ENCODE data around the gene HOTAIR.

Gene HOTAIR

DNA sequence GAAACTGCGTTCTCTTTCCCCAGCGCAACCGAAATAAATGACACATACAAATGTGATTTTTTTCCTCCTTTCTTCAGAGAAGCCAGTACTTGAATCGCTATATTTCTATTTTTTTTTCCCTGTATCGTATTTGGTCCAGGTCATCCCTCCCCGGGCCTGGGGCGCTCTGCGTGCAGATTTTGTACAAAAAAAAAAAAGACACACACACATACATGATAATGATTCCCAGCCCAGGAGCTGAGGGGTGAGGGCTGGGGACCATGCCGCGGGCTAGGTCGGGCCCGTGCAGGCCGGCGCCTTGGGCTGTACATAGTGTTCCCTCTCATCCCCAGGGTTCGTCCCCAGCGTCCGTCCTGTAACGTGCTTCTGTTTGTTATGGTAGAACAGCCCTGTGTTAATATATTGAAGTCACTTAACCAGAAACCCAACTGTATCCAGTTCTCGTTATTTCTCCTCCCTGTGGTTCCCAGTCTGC lies 28.2 kb upstream of the HOTAIR start:
- no peak overlapping the region for H3K9ac ChIP-seq (ENCODE audit: low read length)
- H2AFZ ChIP-seq (ENCODE audit: low read length), result no peak overlapping the region
- 0 out of 2 replicates have a peak, but pooled peaks cover 5% of the 10 kb centered on the region for H3K4me1 ChIP-seq (ENCODE audit: low read length)
- H3K79me2 ChIP-seq (ENCODE audit: low read length), result no peaks in the 10 kb centered on the region
- H3K4me2 ChIP-seq (ENCODE audit: low read depth, low read length), result no peak overlapping the region
- TF ChIP-seq EZH2phosphoT487 (IDR thresholded peaks at IDR 0.05; ENCODE audit: low read length), result peak; percentile 86; the same call in 1 of the 2 replicates
- TF ChIP-seq, protein P1, sequence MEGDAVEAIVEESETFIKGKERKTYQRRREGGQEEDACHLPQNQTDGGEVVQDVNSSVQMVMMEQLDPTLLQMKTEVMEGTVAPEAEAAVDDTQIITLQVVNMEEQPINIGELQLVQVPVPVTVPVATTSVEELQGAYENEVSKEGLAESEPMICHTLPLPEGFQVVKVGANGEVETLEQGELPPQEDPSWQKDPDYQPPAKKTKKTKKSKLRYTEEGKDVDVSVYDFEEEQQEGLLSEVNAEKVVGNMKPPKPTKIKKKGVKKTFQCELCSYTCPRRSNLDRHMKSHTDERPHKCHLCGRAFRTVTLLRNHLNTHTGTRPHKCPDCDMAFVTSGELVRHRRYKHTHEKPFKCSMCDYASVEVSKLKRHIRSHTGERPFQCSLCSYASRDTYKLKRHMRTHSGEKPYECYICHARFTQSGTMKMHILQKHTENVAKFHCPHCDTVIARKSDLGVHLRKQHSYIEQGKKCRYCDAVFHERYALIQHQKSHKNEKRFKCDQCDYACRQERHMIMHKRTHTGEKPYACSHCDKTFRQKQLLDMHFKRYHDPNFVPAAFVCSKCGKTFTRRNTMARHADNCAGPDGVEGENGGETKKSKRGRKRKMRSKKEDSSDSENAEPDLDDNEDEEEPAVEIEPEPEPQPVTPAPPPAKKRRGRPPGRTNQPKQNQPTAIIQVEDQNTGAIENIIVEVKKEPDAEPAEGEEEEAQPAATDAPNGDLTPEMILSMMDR (IDR thresholded peaks at IDR 0.05; ENCODE audit: low read length), result no peak
- no peaks in the 10 kb centered on the region for H3K36me3 ChIP-seq (replicated peaks; ENCODE audit: insufficient read depth, low read length)
- H3K27ac ChIP-seq (ENCODE audit: low read length), result no peak overlapping the region
- DNase-seq, result no peak
- peaks cover 96% of the 10 kb centered on the region for H3K27me3 ChIP-seq (replicated peaks; ENCODE audit: insufficient read depth, low read length)
- H3K9me2 ChIP-seq (replicated peaks; ENCODE audit: insufficient read depth, low read length), result no peaks in the 10 kb centered on the region
- H3K9me3 ChIP-seq (replicated peaks; ENCODE audit: insufficient read depth, low read length), result no peaks in the 10 kb centered on the region
- H4K20me1 ChIP-seq (ENCODE audit: insufficient read depth, low read length), result no peaks in the 10 kb centered on the region
- H3K4me3 ChIP-seq (ENCODE audit: low read length), result no peak overlapping the region
- no peaks in the 10 kb centered on the region for H3F3A ChIP-seq (ENCODE audit: insufficient read depth, low read length)

DNA sequence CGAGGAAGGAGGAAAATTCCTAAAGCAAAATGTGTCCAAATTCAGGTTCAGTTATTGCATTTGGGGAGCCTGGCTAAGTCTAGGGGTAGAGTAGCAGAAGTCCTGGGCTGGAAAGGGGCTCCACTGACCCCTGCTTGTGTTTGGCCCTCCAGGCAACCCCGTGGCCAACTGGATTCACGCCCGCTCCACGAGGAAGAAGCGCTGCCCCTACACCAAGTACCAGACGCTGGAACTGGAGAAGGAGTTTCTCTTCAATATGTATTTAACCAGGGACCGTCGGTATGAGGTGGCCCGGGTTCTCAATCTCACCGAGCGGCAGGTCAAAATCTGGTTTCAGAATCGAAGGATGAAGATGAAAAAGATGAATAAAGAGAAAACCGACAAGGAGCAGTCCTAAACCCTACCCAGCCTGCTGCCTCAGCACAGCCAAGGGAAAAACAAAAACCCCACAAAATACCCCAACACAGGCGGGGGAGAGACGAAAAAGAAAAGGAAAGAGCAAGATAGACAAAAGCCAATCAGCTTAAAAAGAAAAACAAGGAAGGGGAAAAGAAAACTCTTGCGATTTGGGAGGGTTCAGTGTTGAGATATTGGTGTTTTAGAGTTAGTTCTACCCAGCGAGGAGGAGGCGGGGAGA lies 27.6 kb upstream of the HOTAIR start:
- H3K27me3 ChIP-seq (replicated peaks; ENCODE audit: insufficient read depth, low read length), result peaks cover 96% of the 10 kb centered on the region
- H3K9me3 ChIP-seq (replicated peaks; ENCODE audit: insufficient read depth, low read length), result no peaks in the 10 kb centered on the region
- H3K4me3 ChIP-seq (ENCODE audit: low read length), result no peak overlapping the region
- H3K9ac ChIP-seq (ENCODE audit: low read length), result no peak overlapping the region
- H3K4me2 ChIP-seq (ENCODE audit: low read depth, low read length), result no peak overlapping the region
- no peak for DNase-seq
- no peaks in the 10 kb centered on the region for H3K79me2 ChIP-seq (ENCODE audit: low read length)
- H3K9me2 ChIP-seq (replicated peaks; ENCODE audit: insufficient read depth, low read length), result no peaks in the 10 kb centered on the region
- no peak overlapping the region for H3K27ac ChIP-seq (ENCODE audit: low read length)
- H4K20me1 ChIP-seq (ENCODE audit: insufficient read depth, low read length), result no peaks in the 10 kb centered on the region
- H2AFZ ChIP-seq (ENCODE audit: low read length), result no peak overlapping the region
- H3F3A ChIP-seq (ENCODE audit: insufficient read depth, low read length), result no peaks in the 10 kb centered on the region
- no peak for TF ChIP-seq EZH2 (optimal IDR thresholded peaks at IDR 0.05; ENCODE audit: low read depth, low read length)
- TF ChIP-seq EZH2phosphoT487 (IDR thresholded peaks at IDR 0.05; ENCODE audit: low read length), result no peak
- TF ChIP-seq, protein P1 (IDR thresholded peaks at IDR 0.05; ENCODE audit: low read length), result no peak
- no peaks in the 10 kb centered on the region for H3K36me3 ChIP-seq (replicated peaks; ENCODE audit: insufficient read depth, low read length)
- H3K4me1 ChIP-seq (ENCODE audit: low read length), result 0 out of 2 replicates have a peak, but pooled peaks cover 5% of the 10 kb centered on the region

DNA sequence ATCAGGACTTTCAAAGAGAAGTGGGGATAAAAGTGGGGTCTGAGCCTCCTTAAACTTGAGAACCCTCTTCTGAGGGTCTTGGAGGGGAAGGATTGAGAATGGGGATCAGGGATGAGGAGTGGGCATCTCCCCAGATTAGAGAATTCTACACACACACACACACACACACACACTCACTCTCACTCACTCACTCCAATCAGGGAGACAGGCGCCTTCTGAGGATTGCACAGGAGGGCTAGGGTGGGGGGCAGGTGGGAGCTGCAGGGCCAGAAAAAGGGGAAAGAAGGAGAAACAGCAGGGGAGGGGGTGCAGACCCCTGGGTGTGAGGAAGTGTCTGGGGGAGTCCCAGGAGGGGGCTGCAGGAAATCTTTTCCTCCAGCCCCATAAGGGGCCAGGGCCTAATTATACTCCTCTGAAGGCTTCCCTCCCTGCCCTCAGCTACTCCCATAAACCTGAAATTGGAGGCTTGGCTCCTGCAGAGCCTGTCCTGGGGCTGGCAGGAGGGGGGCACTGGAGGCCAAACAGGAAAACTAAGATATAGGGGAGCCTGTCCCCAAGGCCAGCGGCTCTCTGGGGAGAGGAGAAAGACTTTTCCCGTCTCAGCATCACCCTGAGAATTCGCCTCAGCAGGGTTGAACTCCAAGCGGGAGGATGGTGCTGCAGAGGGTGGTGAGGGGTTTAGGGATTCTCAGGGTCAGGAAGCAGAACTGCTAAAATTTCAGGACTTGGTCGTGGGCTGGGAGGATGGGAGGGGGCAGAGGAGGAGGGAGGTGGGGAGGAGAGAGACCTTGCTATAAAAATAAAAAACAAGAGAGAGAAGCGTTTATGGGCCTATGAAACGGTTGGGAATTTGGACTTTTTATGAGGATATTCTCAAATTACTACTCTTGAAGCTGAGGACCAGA lies 26.8 kb upstream of the HOTAIR start:
- Histone ChIP-seq H3K4me1 (ENCODE audit: low read length) (0 out of 2 replicates have a peak, but pooled peaks cover 3% of the 10 kb centered on the region), H3K9me3 (replicated peaks; ENCODE audit: insufficient read depth, low read length) (no peaks in the 10 kb centered on the region), H3K36me3 (replicated peaks; ENCODE audit: insufficient read depth, low read length) (no peaks in the 10 kb centered on the region), H3K4me2 (ENCODE audit: low read depth, low read length) (no peak overlapping the region), H3K27me3 (replicated peaks; ENCODE audit: insufficient read depth, low read length) (peaks cover 96% of the 10 kb centered on the region), H2AFZ (ENCODE audit: low read length) (no peak overlapping the region), H3K9me2 (replicated peaks; ENCODE audit: insufficient read depth, low read length) (no peaks in the 10 kb centered on the region), H3K79me2 (ENCODE audit: low read length) (no peaks in the 10 kb centered on the region), H3K4me3 (ENCODE audit: low read length) (no peak overlapping the region), H3F3A (ENCODE audit: insufficient read depth, low read length) (no peaks in the 10 kb centered on the region), H3K9ac (ENCODE audit: low read length) (no peak overlapping the region), H4K20me1 (ENCODE audit: insufficient read depth, low read length) (no peaks in the 10 kb centered on the region), H3K27ac (ENCODE audit: low read length) (no peak overlapping the region)
- no peak for TF ChIP-seq EZH2 (optimal IDR thresholded peaks at IDR 0.05; ENCODE audit: low read depth, low read length)
- TF ChIP-seq, protein P1 (IDR thresholded peaks at IDR 0.05; ENCODE audit: low read length), result no peak
- TF ChIP-seq EZH2phosphoT487 (IDR thresholded peaks at IDR 0.05; ENCODE audit: low read length), result no peak
- DNase-seq, result no peak

All from MM.1S (cell line).